ENCODE measurements around the gene TMEM125. TPM values are rescaled to one million over a fixed set of nuclear protein-coding genes. Genes with fewer than 3 reads are reported as not detected.

The TMEM125 gene
- total RNA-seq, 1 donor from 2014 or later: 0.73 TPM

GRCh38 chr1:43316738-43317520 lies 47.1 kb downstream of the TMEM125 start:
- Histone ChIP-seq H2AFZ (replicated peaks) (no peak overlapping the region), H3F3A (ENCODE audit: low read depth) (no peaks in the 10 kb centered on the region), H3K4me2 (no peak overlapping the region)

GRCh38 chr1:43317817-43318471 lies 48.2 kb downstream of the TMEM125 start:
- Histone ChIP-seq H3K79me2 (ENCODE audit: low read depth) (no peaks in the 10 kb centered on the region), H3K27ac (no peak overlapping the region), H3K4me3 (no peak overlapping the region), H3K9me3 (ENCODE audit: low read depth) (no peaks in the 10 kb centered on the region), H3K4me1 (no peaks in the 10 kb centered on the region), H3K9ac (no peak overlapping the region), H3K27me3 (no peaks in the 10 kb centered on the region), H4K20me1 (ENCODE audit: low read depth) (no peaks in the 10 kb centered on the region), H3K36me3 (no peaks in the 10 kb centered on the region), H2AFZ (replicated peaks) (no peak overlapping the region), H3K4me2 (no peak overlapping the region), H3F3A (ENCODE audit: low read depth) (no peaks in the 10 kb centered on the region)
- TF ChIP-seq CTCF (IDR thresholded peaks at IDR 0.05) (no peak), EZH2phosphoT487 (IDR thresholded peaks at IDR 0.05) (no peak), EZH2 (IDR thresholded peaks at IDR 0.05) (no peak)
- Mint-ChIP-seq H3K27me3 (ENCODE audit: insufficient read depth, low read depth) (peaks cover 3% of the 10 kb centered on the region), H3K9me3 (no peaks in the 10 kb centered on the region), H3K4me1 (no peaks in the 10 kb centered on the region), H3K4me3 (peak overlapping the region; percentile 46), H3K27ac (peak overlapping the region; percentile 57), H3K36me3 (no peaks in the 10 kb centered on the region)
- DNase-seq (ENCODE audit: low spot score): no peak

More at GRCh38 chr1:43316738-43317520, 47.1 kb downstream of the TMEM125 start:
- TF ChIP-seq CTCF (IDR thresholded peaks at IDR 0.05) (peak; percentile 18), EZH2 (IDR thresholded peaks at IDR 0.05) (no peak)
- no peak overlapping the region for H3K9ac ChIP-seq
- H3K27me3 ChIP-seq: no peaks in the 10 kb centered on the region
- Mint-ChIP-seq H3K9me3 (no peaks in the 10 kb centered on the region), H3K27ac (no peak overlapping the region), H3K36me3 (no peaks in the 10 kb centered on the region), H3K4me1 (no peaks in the 10 kb centered on the region), H3K4me3 (no peak overlapping the region), H3K27me3 (ENCODE audit: insufficient read depth, low read depth) (peaks cover 3% of the 10 kb centered on the region)
- no peaks in the 10 kb centered on the region for H3K4me1 ChIP-seq
- no peak overlapping the region for H3K4me3 ChIP-seq
- no peaks in the 10 kb centered on the region for H4K20me1 ChIP-seq (ENCODE audit: low read depth)
- DNase-seq (ENCODE audit: low spot score): no peak
- H3K9me3 ChIP-seq (ENCODE audit: low read depth): no peaks in the 10 kb centered on the region
- no peak overlapping the region for H3K27ac ChIP-seq
- H3K79me2 ChIP-seq (ENCODE audit: low read depth): no peaks in the 10 kb centered on the region
- H3K36me3 ChIP-seq: no peaks in the 10 kb centered on the region

GRCh38 chr1:43318831-43319230 lies 49.0 kb downstream of the TMEM125 start:
- Mint-ChIP-seq H3K36me3 (no peaks in the 10 kb centered on the region), H3K4me1 (no peaks in the 10 kb centered on the region), H3K27ac (no peak overlapping the region), H3K9me3 (no peaks in the 10 kb centered on the region), H3K4me3 (no peak overlapping the region), H3K27me3 (ENCODE audit: insufficient read depth, low read depth) (peaks cover 3% of the 10 kb centered on the region)
- no peaks in the 10 kb centered on the region for H3K79me2 ChIP-seq (ENCODE audit: low read depth)
- no peak overlapping the region for H3K4me3 ChIP-seq
- H2AFZ ChIP-seq (replicated peaks): no peak overlapping the region
- H3F3A ChIP-seq (ENCODE audit: low read depth): no peaks in the 10 kb centered on the region
- no peaks in the 10 kb centered on the region for H3K36me3 ChIP-seq
- no peaks in the 10 kb centered on the region for H3K9me3 ChIP-seq (ENCODE audit: low read depth)
- H3K27ac ChIP-seq: no peak overlapping the region
- no peaks in the 10 kb centered on the region for H3K4me1 ChIP-seq
- H3K4me2 ChIP-seq: no peak overlapping the region
- H3K27me3 ChIP-seq: no peaks in the 10 kb centered on the region
- no peak for DNase-seq (ENCODE audit: low spot score)
- no peaks in the 10 kb centered on the region for H4K20me1 ChIP-seq (ENCODE audit: low read depth)
- H3K9ac ChIP-seq: no peak overlapping the region
- TF ChIP-seq CTCF (IDR thresholded peaks at IDR 0.05): no peak
- no peak for TF ChIP-seq EZH2phosphoT487 (IDR thresholded peaks at IDR 0.05)
- no peak for TF ChIP-seq EZH2 (IDR thresholded peaks at IDR 0.05)
